Panc1 (cell line): ENCODE data around the gene RGS6. TPM values are rescaled to one million over a fixed set of nuclear protein-coding genes. Genes with fewer than 3 reads are reported as not detected.

ENCODE experiments used
- ATAC-seq: fragments of 200-7000 bp; cut with Tn5 transposase; 2 replicates; pipeline ENCODE4 v1.9.1; 2020; ENCODE audit warnings: mild to moderate bottlenecking, moderate library complexity
- BruUV-seq: library from RNA; stranded (reverse); fragments of 400-500 nt; replicated peaks from 2 replicates; lab custom pipeline; 2021; lab: Mats Ljungman, UMichigan
- CTCF ChIA-PET: fragments of 300-600 bp; sonication (Branson Sonifier 250); formaldehyde crosslinking; loops from one replicate; lab custom pipeline; 2022; ENCODE audit warnings: antibody characterized with exemption; lab: Charles Lee
- POLR2A ChIA-PET: fragments of 300-600 bp; sonication (Branson Sonifier 250); formaldehyde crosslinking; loops from one replicate; lab custom pipeline; 2022; ENCODE audit warnings: antibody characterized with exemption; lab: Charles Lee
- DNase-seq: peaks from one replicate; pipeline ENCODE4 v3.0.0-alpha.2; 2010; ENCODE audit warnings: low read depth, low spot score
- H3K27ac ChIP-seq: 2 replicates; pipeline ENCODE4 v1.5.1; 2011; ENCODE audit warnings: mild to moderate bottlenecking, low read length, inconsistent platforms
- H3K27me3 ChIP-seq: fragments of 200-500 bp; sonication (Bioruptor generic); 2 replicates; pipeline ENCODE4 v1.6.0; 2014; ENCODE audit warnings: low read length, inconsistent platforms; ENCODE audit not compliant: control insufficient read depth, insufficient read depth
- H3K36me3 ChIP-seq: fragments of 200-500 bp; sonication (Bioruptor generic); 2 replicates; pipeline ENCODE4 v1.5.1; 2014; ENCODE audit warnings: inconsistent platforms, mild to moderate bottlenecking, low read length, moderate library complexity; ENCODE audit not compliant: control insufficient read depth, insufficient read depth
- H3K4me1 ChIP-seq: 2 replicates; pipeline ENCODE4 v1.5.1; 2011; ENCODE audit warnings: inconsistent platforms, mild to moderate bottlenecking, low read length, moderate library complexity; ENCODE audit not compliant: control insufficient read depth, insufficient read depth
- H3K4me3 ChIP-seq, 2 experiments: 2 replicates each; pipeline ENCODE4 v1.5.1; 2011 to 2012; ENCODE audit warnings: low read depth in 2 of 2, low read length in 2 of 2, mild to moderate bottlenecking in 2 of 2, inconsistent platforms in 1 of 2, moderate library complexity in 1 of 2
- H3K9me3 ChIP-seq: fragments of 200-500 bp; sonication (Bioruptor generic); 2 replicates; pipeline ENCODE4 v1.5.1; 2014; ENCODE audit warnings: low read depth, mild to moderate bottlenecking, inconsistent platforms, low read length, moderate library complexity; ENCODE audit not compliant: control insufficient read depth, insufficient read depth
- CTCF ChIP-seq: fragments of 450-650 bp; IDR thresholded peaks from 2 replicates; pipeline ENCODE4 v1.5.1; 2017; ENCODE audit warnings: mild to moderate bottlenecking
- POLR2AphosphoS5 ChIP-seq: IDR thresholded peaks from 2 replicates; pipeline ENCODE4 v1.6.1; 2012; ENCODE audit warnings: mild to moderate bottlenecking, low read depth, low read length, moderate library complexity
- REST ChIP-seq, 2 experiments: IDR thresholded peaks; 2 replicates each; pipeline ENCODE4 v1.6.1; 2011 to 2012; ENCODE audit warnings: low read depth in 2 of 2, control low read depth in 1 of 2, low read length in 1 of 2, mild to moderate bottlenecking in 1 of 2, moderate library complexity in 1 of 2; ENCODE audit not compliant: insufficient read depth in 1 of 2
- SIN3A ChIP-seq: IDR thresholded peaks from 2 replicates; pipeline ENCODE4 v1.6.1; 2012; ENCODE audit warnings: low read depth, mild to moderate bottlenecking, low read length, moderate library complexity, borderline replicate concordance; ENCODE audit not compliant: insufficient read depth
- TCF7L2 ChIP-seq: IDR thresholded peaks from 2 replicates; pipeline ENCODE4 v1.6.1; 2011; ENCODE audit warnings: mild to moderate bottlenecking, low read depth, low read length, inconsistent platforms
- in situ Hi-C: cut with HindIII; loops from 2 replicates; pipeline ENCODE4 v1.10.0; 2016; ENCODE audit warnings: low sequenced_read_pairs, low pct_unique_long_range_greater_than_20kb
- intact Hi-C: fragments of 100-400 bp; cut with micrococcal nuclease; formaldehyde crosslinking; loops from one replicate; pipeline ENCODE4 v1.10.0; 2022; ENCODE audit not compliant: unreplicated experiment
- total RNA-seq: library from RNA; stranded (reverse); gene quantifications from one replicate; pipeline ENCODE4 v1.2.1, GENCODE V29; 2021; ENCODE audit not compliant: unreplicated experiment

RGS6 gene
- total RNA-seq, 1 experiment from 2014 or later, result not detected

GRCh38 chr14:72583316-72584272 lies 651.4 kb downstream of the RGS6 start:
- H3K9me3 ChIP-seq, result no peaks in the 10 kb centered on the region
- ATAC-seq (no peak), DNase-seq (no peak)
- BruUV-seq, result no TSS peak
- no peaks in the 10 kb centered on the region for H3K36me3 ChIP-seq
- H3K27me3 ChIP-seq, result no peaks in the 10 kb centered on the region; the same call in 1 of the 2 replicates
- no peak overlapping the region for H3K4me3 ChIP-seq
- no peak overlapping the region for H3K27ac ChIP-seq
- in situ Hi-C loops (no loop called here), intact Hi-C loops (no loop called here)
- TF ChIP-seq SIN3A, result no peak
- no peak for TF ChIP-seq POLR2AphosphoS5
- TF ChIP-seq CTCF, result no peak
- TF ChIP-seq TCF7L2, result no peak
- TF ChIP-seq REST (IDR thresholded peaks at IDR 0.05; ENCODE audit: insufficient read depth in 1 of 2, low read depth in 2 of 2, low read length in 1 of 2), result no peak
- no peaks in the 10 kb centered on the region for H3K4me1 ChIP-seq
- ChIA-PET POLR2A (no interaction called here), CTCF (no interaction called here)

- in situ Hi-C loops, result no loop called here
- H3K36me3 ChIP-seq, result no peaks in the 10 kb centered on the region
- ATAC-seq (no peak), DNase-seq (no peak)
- BruUV-seq, result no TSS peak
- TF ChIP-seq TCF7L2 (no peak), REST (IDR thresholded peaks at IDR 0.05; ENCODE audit: insufficient read depth in 1 of 2, low read depth in 2 of 2, low read length in 1 of 2) (no peak), CTCF (no peak)
- no peak overlapping the region for H3K4me3 ChIP-seq
- no peaks in the 10 kb centered on the region for H3K4me1 ChIP-seq
- ChIA-PET CTCF (no interaction called here), POLR2A (no interaction called here)
- H3K9me3 ChIP-seq, result no peaks in the 10 kb centered on the region
- intact Hi-C loops, result no loop called here
- no peak overlapping the region for H3K27ac ChIP-seq
- no peaks in the 10 kb centered on the region; the same call in 1 of the 2 replicates for H3K27me3 ChIP-seq
Measured at GRCh38 chr14:72588521-72588920, 656.3 kb downstream of the RGS6 start.
